LNCaP clone FGC (cell line): Measurements from ENCODE around the gene IRAK2.
"Not testable (repeated sequence)": the region's sequence is repeated elsewhere in the genome, so short reads cannot be mapped to it uniquely, and the experiment has no call there.

ENCODE experiments used
- DNase-seq: peaks from one replicate; pipeline ENCODE4 v3.0.0-alpha.2; 2011; ENCODE audit warnings: low read depth
- H3K4me3 ChIP-seq: 2 replicates; pipeline ENCODE4 v1.5.1; 2011; ENCODE audit warnings: mild to moderate bottlenecking, low read depth, low read length, control low read depth
- CTCF ChIP-seq: IDR thresholded peaks from 2 replicates; pipeline ENCODE4 v1.5.1; 2012; ENCODE audit warnings: mild to moderate bottlenecking; ENCODE audit not compliant: control insufficient read depth, insufficient read depth; ENCODE audit errors: extremely low read depth

Gene IRAK2

DNA sequence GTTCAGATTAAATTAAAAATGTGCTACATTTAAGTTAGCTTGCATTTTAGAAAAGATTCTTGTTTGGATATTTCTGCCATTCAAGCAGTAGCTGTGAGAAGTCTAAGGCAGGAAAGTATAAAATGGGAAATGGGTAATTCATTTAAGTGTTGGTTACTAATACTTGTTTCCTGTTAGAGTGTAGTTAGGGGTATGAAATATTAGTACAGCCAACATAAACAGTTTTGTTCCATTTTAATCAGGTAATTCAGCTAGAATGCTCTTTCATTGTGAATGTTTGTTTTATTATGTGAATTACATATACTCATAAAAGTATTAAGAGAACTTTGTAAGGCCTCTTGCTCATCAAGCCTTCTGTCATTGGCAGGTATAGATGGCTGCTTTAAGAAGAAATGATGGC, 103.4 kb downstream of the IRAK2 start:
- no peak for TF ChIP-seq CTCF
- H3K4me3 ChIP-seq = no peak overlapping the region
- DNase-seq = no peak

DNA sequence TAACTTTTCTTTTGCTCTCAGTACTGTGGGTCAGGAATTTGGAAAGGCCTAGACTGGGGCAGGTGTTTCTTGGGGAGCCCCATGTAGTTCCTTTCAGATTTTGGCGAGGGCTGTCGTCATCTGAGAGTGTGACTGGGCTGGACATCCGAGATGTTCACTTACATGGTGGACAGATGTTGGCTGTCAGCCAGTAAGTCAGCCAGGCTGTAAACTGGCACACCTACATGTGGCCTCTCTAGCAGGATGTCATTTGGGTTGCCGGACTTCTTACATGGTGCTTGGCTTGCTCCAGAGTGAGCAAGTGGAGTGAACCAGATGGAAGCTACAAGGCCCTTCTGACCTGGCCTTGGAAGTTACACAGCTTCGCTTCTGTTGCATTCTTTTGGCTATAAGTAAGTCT, 104.2 kb downstream of the IRAK2 start:
- H3K4me3 ChIP-seq = no peak overlapping the region
- TF ChIP-seq CTCF = no peak
- no peak for DNase-seq

DNA sequence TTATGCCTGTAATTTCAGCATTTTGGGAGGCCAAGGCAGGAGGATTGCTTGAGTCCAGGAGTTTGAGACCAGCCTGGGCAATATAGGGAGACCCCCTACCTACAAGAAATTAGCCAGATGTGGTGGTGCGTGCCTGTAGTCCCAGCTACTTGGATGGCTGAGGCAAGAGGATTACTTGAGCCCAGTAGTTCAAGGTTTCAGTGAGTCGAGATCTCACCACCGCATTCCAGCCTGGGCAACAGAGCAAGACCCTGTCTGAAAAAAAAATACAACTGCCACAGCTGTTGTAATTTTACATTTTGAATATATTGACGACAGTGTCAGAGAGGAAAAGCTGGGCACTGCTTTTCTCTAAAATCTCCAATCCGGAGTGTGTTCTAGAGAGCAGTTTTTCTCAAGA, 104.7 kb downstream of the IRAK2 start:
- H3K4me3 ChIP-seq = no peak overlapping the region
- no peak for TF ChIP-seq CTCF
- no peak for DNase-seq

DNA sequence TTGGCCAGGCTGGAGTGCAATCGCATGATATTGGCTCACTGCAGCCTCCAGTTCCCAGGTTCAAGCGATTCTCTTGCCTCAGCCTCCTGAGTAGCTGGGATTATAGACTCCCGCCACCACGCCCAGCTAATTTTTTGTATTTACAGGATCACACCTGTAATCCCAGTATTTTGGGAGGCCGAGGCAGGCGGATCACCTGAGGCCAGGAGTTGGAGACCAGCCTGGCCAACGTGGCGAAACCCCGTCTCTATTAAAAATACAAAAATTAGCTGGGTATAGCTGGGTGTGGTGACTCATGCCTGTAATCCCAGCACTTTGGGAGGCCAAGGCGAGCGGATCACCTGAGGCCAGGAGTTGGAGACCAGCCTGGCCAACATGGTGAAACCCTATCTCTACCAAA, 107.8 kb downstream of the IRAK2 start:
- DNase-seq, H3K4me3 ChIP-seq: not testable (repeated sequence)

DNA sequence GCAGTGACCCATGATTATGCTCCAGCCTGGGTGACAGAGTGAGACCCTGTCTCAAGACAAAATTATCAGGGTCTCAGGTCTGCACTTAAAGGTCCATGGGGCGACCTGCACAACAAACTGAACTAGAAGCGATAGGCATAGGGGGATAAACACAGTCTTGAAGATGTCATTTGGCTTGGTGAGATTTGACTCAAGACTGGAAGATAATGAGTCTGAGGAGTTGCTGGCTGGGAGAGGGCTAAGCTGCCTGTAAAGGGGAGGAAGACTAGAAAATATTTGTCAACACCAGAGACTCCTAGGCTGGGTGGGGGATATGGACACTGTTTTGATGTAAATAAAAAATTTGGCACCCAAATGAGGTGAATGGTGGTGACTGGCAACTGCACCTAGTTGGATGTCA, 108.3 kb downstream of the IRAK2 start:
- no peak for TF ChIP-seq CTCF
- no peak for DNase-seq
- H3K4me3 ChIP-seq = no peak overlapping the region

- no peak for TF ChIP-seq CTCF
- DNase-seq = peak; percentile 55
- no peak overlapping the region for H3K4me3 ChIP-seq
These were observed 109.1 kb downstream of the IRAK2 start for GRCh38 chr3:10273702-10274305.

DNA sequence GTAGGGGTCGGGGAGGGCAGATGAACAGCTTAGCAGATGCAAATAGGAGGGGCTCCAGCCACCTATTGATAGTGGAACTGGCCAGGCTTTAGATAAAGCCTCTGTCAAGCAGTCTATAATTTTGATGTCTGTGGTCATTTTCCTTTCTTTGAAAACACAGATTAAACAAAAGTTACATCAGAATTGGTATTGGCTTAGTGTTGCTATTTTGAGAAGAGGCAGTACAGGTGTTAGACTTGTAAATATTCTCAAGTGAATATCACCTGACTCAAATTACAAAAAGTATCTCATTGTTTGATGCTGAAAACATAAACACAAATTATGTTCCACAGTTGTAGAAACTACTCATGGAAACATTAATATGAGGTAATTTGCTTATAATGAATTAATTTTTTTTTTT, 109.9 kb downstream of the IRAK2 start:
- H3K4me3 ChIP-seq = no peak overlapping the region
- no peak for TF ChIP-seq CTCF
- DNase-seq = no peak
